ENCODE results near the gene CAMSAP1.

CAMSAP1 gene

DNA sequence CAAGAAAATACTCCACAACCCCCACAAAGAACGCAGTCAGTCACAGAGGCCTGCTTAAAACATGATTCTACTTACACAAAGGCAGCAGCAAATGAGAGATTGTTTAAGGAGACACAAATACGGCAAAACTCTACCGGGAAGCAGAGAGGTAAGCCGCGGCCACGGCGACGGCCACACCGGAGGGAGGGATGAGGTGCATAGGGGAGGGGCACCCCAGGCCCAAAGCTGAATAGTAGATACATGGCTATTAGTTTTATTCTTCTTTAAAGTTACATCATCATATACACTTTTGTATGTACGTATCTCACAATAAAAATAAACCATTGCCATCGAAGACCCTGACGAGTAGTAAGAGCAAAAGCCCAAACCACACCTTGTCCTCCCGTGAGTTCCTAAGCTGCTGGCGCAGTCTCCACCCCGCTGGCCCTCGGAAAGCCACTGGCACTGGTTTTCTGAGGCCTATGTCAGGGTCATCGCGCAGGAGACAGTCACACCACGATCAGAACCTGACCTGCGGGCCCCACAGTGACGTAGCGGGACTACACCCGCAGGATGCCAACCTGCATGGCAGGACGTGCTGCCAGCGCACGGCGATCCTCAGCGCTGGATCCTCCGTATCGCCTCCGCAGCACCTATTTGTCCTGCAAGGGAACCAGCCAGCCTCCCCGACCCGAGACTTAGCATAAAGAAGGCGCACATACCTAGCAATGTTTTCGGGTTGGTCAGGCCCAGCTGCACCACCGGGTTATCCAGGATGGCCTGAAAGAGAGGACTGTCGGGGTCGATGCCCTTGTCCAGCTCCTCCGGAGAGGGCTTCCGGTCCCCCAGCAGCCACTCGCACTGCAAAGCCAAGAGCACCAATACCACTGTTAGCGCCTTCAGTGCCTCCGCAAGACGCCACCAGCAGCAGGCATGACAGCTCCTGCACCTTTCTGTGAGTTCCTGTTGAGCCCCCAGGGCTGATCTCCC, 30.5 kb upstream of the CAMSAP1 start:
- DNase-seq, result no peak

DNA sequence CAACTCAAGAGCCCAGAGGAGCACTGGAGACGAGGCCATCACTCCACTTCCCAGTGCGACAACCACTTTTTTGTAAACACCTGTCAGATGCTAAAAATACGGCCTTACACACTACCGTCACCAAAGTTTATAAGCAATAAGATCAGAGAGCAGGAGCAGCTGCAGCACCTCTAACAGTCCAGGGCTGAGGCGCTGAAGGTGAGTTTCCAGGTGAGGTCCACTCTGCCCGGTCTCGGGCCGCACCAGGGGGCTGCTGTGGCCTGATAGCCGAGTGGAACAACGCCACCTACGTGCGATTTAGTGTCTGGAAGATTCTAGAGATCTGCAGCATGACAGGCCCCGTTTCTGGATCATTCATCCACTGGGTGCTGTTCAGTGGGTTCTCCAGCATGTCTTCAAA, 25.8 kb upstream of the CAMSAP1 start:
- DNase-seq, result no peak

DNA sequence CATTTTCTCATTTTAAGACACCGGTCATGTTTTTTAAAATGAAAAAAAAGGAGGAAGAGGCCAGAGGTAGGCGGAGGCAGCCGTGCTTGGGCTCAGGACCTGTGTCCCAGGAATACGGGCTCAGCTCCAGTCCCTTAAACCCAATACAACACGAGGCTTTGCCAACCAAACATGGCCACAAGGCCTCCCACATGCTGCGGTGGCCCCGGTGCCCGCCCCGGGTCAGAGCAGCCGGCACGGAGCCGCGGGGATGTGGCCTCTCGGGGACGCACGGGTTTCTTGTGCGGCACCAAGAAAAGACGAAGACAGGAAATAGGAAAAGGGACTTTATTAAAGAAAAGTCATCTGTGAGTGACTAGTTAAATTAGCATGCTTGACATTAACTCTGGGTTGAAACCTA, 25.3 kb upstream of the CAMSAP1 start:
- no peak for DNase-seq

DNA sequence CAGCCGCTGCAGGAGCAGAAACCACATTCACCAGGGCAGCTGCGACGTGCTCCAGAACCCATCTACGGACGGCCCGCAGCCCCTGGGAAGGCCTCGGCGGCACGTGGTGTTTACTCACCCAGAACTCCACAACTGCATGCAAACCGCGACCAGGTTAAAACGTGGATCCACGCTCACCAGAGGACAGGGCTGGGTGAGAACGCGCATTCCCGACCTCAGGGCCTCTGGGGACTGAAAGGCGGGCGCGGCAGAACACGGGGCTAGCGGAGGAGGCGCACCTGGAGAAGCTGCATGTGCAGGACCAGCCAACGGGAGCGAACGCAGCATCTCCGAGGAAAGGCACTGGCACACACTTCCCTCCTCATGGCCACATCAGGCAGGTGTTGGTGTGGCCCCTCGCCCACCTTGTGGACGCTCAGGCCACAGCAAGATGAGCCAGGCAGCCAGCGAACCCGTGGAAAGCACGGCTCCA, 24.0 kb upstream of the CAMSAP1 start:
- DNase-seq, result no peak

DNA sequence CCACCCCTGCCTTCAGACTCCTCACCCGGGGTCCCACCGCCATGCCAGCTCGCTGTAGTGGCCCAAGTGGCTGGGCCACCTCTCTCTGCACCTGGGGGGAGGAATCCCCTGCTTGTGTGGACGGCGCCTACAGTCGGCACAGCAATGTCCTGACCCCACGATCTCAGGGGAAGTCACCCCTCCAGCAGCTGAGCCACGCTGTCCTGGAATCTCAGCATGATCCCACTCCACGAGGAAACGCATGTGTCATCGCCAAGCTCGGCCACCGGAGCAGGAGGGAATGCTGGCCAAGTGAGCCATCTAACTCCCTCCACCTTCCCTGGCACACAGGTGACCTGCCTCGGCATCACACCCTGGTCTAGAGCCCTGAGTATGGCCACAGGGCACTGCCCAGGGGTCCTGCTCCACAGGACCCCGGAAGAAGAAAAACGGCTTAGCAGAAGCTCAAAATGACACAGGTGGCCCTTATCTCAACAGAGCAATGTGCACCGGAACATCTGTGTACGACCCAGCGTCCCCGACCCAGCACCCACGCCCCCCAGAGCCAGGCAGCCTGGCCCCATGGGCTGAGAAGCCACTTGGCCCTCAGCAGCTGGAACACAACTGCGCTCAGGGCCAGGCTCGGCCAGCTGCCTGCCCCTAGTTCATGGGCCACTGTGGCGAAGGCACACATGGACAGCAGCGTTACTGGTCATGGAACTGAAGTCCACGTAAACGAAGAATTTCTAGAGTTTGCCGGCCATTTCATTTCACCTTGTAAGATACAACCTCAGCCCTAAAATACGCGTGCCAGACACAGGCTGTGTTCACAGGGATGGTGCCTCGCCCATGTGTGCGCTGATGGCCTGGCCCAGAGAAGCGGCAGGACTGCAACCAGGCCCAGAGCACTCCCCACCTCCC, 23.4 kb upstream of the CAMSAP1 start:
- no peak for DNase-seq

DNA sequence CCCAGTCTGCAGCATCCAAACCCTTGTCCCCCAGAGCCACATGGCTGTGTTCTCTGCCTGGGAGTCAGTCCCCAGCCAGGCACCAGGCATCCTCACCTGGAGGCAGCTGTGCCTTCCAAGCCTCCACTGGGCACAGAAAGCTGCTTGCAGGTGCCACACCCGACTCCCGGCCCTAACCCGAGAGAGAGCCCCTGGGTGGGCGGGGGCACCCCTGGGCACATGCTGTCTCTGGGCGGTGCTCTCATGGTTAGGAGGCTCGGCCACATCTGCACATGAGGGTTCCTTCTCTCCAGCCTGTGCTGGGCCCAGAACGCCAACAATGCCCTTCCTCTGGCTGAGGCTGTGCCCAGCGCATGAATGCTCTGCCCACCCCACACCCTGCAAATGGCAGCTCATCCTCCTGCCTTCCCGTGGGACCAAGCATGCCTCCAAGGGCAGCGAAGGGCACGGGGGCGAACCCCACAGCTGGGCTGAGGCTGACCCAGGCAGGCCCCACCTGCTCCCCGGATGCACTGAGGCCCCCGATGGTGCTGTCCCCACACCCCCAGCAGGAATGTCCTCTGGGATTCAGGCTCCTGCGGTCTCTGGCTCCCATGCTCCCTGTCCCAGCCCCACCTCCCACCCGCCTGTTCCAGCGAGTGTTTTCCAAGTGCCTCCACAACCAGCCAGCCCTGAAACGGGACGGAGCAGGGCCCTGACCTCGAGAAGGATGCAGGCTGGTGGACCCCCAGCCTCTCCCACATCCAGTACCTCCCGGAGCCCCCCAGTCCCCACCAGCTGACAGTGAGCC, 22.5 kb upstream of the CAMSAP1 start:
- DNase-seq, result no peak

DNA sequence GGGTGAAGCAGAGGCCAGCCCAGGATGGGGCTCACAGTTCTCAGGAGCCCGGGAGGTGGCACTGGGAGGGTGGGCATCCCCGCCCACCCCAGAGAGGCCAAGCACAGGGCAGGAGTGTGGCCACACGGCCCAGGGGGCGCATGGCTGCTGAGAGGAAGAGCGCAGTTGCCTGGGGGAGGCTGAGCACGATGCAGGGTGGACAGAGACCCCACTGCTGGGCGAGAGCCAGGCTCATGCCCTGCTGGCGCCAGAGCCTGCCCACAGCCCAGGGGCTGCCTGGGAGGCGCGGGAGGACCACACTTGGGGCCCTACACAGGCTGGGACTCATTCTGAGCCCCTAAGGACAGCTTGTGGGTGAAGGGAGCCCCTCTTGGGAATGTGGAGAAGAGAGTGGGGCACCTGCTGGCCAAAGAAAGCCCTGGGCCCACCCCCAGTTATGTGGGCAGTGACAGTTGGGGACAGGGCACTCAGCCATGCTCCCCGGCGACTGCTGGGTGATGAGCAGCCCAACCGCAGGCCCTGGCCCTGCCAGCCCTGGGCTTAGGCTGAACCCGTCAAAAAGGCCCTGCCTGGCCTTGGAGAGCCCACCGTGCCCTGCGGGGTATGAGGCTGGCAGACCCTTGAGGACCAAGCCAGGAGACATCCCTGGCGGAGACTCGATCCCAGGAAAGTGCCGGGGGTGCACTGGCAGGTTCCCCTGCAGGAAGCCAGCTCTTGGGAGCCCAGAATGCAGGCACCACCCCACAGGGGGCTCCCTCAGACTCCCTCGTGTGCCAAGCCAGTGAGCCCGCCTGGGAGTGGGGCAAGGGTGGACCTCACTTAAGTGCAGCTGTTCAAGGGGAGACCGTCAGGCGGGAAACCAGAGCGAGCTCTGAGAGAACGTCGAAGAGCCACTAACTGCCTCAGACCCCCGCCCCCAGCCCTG, 21.6 kb upstream of the CAMSAP1 start:
- no peak for DNase-seq

DNA sequence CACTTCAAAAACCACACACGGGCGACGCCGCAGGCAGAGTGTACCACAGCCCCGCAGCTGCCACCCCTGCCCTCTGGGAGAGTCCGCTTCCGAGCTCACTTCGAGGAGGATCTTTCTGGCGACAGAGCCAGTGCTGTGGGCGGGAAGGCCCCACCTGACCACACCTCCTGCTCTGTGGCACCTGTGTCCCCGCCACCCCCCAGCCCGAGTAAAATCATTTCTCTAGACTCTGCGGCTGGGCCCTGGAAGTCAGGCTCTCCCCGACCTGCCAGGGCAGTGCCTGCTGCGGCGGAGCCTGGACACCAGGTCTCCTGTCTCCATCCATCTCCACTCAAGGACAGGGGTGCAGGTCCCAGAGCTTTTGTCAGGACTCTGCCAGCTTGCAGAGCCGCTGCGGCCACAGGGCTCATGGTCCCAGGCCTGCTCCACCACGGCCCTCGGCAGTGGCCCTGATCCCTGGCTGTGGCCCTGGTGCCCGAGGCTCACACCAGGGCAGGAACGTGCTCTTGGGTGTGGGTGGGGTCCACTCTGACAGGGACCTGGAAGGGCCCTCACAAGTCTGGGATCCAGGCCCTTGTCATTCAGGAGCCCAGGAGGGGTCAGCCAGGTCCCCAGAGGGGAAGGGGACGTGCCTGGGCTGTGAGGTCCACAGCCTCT, 20.9 kb upstream of the CAMSAP1 start:
- DNase-seq, result no peak

DNA sequence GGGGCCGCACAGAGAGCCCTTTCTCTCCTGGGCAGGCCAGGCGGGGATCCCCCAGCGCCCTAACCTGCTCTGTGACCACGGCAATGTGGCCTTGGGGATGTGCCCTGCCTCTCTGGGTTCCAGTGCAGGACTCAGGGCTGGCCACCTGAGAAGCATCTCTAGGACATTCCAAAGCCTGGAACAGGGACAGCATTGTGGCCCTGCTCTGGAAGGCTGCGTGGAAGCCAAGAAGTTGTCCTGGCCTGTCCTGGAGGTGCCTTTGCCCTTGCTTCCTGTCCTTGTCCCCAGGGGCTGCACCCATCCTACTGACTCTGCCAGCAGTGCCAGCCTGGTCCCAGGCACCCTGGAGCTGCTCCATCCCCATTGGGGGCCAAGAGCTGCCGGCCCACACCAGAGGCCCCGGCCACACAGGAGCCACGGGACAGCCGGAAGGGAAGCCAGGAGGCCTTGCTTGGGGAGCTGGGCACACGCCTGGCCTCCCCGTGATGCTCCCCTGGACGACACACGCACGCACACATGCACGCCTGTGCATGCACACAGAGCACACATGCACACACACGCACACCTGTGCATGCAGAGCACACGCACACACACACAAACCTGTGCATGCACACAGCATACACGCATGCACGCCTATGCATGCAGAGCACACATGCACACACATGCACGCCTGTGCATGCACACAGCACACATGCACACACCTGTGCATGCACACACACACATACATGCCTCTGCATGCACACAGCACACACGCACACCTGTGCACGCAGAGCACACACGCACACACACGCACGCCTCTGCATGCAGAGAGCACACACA, 20.1 kb upstream of the CAMSAP1 start:
- no peak for DNase-seq

DNA sequence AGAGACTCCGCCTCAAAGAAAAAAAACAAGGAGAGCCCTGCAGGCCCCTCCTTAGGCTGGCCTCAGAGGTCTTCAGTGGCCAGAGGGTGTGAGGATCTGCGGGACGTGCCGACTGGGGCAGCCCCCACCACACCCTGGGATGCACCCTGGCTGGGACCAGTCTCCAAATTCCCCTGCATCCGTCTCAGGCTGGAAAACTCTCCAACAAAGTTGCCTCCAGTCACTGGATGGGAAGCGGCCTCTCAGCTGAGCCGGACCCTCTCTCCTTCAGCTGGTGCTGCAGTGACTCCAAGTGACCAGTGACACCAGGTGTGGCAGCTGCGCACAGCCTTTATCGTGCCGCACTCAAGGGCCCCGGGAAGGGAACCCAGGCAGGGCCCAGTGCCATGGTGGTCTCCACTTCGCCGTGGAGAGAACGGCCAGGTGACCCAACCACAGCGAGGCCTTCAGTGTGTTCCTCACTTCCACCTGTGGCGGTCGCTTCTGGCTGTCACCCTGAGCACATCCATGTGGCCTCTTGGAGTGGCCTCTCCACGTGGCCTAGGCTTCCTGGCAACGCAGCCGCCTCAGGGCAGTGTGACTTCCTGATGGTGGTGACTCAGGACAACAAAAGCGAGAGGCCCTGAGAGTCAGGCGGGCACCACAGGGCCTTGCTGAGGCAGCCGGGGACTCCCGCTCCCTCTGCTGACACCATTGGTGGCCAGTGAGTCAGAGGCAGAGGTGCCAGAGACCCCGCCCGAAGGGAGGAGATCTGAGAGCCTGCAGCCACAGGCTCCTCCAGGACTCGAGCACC, 19.3 kb upstream of the CAMSAP1 start:
- DNase-seq, result no peak

DNA sequence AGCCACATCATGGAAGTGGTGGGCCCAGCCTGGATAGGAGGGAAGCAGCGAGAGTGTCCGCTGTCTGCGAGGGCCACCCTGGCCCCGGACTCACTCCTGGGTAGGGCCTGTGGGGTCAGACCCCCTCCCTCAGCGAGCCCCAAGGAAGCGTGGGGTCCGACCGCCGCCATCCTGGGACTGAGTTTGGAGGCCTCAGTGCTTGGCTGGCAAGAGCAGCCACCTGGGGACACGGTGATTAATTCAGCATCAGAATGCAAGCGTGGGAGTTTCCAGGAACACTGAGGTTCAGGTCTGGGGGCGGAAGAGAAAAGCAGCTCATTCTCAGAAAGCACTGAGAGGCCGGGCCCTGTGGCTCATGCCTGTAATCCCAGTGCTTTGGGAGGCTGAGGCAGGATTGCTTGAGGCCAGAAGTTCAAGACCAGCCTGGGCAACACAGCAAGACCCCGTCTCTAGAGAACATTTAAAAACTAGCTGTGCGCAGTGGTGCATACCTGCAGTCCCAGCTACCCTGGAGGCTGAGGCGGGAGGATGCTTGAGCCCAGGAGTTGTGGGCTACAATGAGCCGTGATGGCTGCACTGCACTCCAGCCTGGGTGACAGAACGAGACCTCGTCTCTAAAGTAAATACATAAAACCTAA, 18.3 kb upstream of the CAMSAP1 start:
- no peak for DNase-seq

DNA sequence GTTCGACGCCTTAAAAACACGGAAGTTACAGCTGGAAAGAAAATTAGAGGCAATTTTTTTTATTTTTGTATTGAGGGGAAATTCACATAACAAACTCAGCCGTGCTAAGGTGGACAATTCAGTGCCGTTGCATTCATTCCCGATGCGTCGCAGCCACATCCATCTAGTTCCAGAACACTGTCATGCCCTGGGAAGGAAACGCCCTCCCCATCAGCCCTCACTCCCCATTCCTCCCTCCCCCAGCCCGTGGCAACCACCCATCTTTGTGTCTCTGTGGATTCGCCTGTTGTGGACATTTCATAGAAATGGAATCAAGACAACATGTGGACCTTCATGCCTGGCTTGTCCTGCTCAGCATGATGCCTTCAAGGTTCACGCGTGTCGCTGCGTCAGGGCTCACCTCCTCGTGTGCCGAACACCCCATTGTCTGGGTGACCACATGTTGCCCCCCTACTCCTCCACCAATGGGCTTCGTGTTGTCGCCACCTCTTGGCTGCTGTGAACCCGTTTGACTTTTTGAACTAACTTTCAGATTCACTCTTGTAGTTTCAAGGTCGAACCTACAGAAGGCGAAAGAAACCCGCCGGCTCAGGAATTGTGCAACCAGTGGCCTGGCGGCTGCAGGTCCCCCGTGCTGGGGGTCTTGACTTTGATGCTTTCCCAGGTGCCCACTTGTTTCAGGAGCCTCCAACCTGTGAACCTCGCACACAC, 17.4 kb upstream of the CAMSAP1 start:
- no peak for DNase-seq

DNA sequence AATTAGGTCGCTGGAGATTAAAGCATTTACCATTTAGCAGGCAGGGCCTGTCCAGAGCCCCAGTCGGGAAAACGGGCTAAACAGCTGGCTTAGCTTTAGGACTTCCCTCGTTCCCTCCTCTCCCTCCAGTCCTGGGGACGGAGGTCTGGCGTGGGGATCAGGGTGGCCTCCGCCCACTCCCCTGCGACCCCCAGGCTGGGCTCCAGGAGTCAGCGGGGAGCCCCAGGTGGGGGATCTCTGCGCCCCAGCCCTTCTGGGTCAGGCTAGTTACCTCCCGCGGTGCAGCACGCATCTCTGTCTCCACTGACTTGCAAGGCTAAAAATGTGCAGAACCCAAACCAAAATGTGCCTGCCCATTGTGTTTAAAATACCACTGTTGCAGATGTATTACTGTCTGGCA, 16.2 kb upstream of the CAMSAP1 start:
- no peak for DNase-seq

DNA sequence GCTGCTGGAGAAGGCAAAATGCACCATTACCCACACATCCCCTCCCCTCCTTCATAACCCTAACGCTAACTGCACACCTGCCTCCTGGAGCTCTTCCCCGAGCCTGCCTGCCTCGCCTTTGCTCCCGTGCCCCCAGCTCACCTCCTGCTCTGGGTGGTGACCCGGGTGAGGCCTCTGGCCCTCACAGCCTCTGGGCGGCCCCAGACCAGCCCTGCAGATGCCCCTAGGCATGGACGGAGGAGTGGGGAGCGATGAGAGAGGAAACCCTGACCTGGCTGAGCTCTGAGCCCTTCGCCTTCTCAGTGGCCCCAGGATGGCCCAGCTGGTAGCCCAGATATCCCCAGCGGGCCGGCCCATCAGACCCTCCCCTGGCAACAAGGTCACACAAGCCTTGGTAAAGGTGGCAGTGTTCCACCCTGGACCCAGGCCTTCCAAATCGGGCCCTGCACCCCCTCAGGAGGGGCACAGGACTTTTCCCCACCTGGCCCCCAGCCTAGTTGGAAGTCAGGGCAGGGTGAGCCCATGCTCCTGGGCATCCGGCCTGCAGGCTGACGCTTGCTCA, 14.5 kb upstream of the CAMSAP1 start:
- DNase-seq, result no peak

DNA sequence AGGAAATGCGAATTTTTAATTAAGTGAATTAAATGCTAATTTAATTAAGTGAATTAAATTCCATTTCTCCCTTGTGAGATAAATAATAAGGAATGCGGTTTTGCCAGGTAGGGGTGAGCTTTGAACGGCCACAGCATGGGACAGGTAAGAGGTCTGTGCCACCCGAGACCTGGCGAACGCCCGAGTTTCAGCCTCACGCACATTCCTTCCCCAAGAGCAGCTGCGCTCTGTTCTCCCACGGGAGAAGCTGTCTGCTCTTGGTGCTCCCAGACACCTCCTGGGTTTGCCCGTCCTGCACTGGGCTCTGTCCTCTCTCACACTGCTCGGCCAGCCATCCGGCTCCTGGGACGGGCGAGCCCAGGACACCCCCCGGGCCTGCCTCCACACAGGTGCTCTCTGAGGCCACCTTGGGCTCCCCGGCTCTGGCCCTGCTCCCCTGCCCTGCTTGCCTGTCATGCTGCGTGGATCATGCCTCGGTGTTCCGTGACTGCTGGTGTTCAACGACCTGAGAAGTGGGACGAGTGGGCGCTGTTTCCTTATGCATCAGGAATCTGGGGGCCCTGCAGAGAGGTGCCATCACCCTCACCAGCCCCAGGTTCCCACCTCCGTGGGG, 13.7 kb upstream of the CAMSAP1 start:
- no peak for DNase-seq

DNA sequence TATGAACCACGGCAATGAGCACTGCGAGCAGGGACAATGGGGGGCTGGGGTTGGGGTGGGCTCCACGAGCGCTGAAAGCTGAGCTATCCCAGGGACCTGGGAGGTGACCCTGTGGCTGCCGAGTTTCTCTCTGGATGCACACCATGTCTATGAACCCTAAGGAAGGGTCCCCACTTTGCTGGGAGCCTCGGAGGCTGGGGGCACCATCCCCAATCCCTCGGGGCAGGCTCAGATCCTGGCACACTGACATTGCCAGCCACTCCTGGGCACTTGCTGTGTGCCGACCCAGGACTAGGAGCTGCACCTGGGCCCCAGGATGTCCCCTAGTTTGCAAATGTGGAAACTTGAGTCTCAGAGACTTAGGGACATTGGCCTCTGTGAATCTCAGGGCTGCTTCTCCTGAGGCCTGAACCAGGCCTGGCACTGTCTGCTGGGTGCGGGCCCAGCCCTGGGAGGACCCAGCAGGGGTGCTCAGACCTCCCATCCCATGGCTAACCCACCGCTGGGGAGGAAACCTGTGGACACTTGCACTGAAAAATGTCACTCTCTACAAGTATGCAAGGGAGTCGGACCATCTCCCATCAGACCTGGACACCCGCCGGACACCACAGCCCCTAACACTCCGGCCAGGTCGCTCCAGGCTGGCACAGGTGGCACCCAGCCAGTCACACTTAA, 13.0 kb upstream of the CAMSAP1 start:
- DNase-seq, result no peak
